NCI-H345 (cell line): ENCODE measurements around the gene CCDC187.
A peak's percentile ranks its signal among the peaks of the same experiment; 100 is the strongest.

Experiments used
- DNase-seq: peaks from one replicate; lab custom pipeline; 2025; lab: John Stamatoyannopoulos, UW

The CCDC187 gene

GRCh38 chr9:136311051-136312008, 7.4 kb upstream of the CCDC187 start:
- peak; percentile 82 for DNase-seq

GRCh38 chr9:136310273-136311030, 6.6 kb upstream of the CCDC187 start:
- peak; percentile 57 for DNase-seq

- no peak for DNase-seq
Measured at GRCh38 chr9:136309806-136310220, 5.9 kb upstream of the CCDC187 start.

GRCh38 chr9:136309101-136309801, 5.4 kb upstream of the CCDC187 start:
- peak; percentile 94 for DNase-seq

GRCh38 chr9:136308702-136309053, 4.8 kb upstream of the CCDC187 start:
- no peak for DNase-seq

- no peak for DNase-seq
Measured at GRCh38 chr9:136308006-136308701, 4.3 kb upstream of the CCDC187 start.

- no peak for DNase-seq
Measured at GRCh38 chr9:136307215-136307750, 3.4 kb upstream of the CCDC187 start.

GRCh38 chr9:136306211-136307208, 2.6 kb upstream of the CCDC187 start:
- DNase-seq, result peak; percentile 33

GRCh38 chr9:136305804-136306203, 1.9 kb upstream of the CCDC187 start:
- DNase-seq, result no peak

GRCh38 chr9:136304981-136305380, 1.1 kb upstream of the CCDC187 start:
- DNase-seq, result no peak

- no peak for DNase-seq
Measured at GRCh38 chr9:136304456-136304855, 562 bp upstream of the CCDC187 start.

GRCh38 chr9:136303066-136303824, 649 bp downstream of the CCDC187 start:
- no peak for DNase-seq

GRCh38 chr9:136302527-136302926, 1.4 kb downstream of the CCDC187 start:
- no peak for DNase-seq

GRCh38 chr9:136300866-136301265, 3.0 kb downstream of the CCDC187 start:
- DNase-seq, result no peak

GRCh38 chr9:136300016-136300545, 3.8 kb downstream of the CCDC187 start:
- no peak for DNase-seq

- DNase-seq, result no peak
Measured at GRCh38 chr9:136299541-136299940, 4.4 kb downstream of the CCDC187 start.

- DNase-seq, result no peak
Measured at GRCh38 chr9:136299116-136299515, 4.8 kb downstream of the CCDC187 start.

GRCh38 chr9:136297766-136298735, 5.8 kb downstream of the CCDC187 start:
- no peak for DNase-seq
